Thyroid gland (tissue), 4 donors: ENCODE results near the gene CDKN1B. TPM values are rescaled to one million over a fixed set of nuclear protein-coding genes. Genes with fewer than 3 reads are reported as not detected.
A peak's percentile ranks its signal among the peaks of the same experiment; 100 is the strongest.
"Not testable (repeated sequence)": the region's sequence is repeated elsewhere in the genome, so short reads cannot be mapped to it uniquely, and the experiment has no call there.

Experiments used
- DNase-seq, 2 donors: peaks; one replicate each; pipeline ENCODE4 v3.0.0-alpha.2; 2019
- H3K27ac ChIP-seq, 3 donors: fragments of 200-600 bp; sonication (generic); 1 replicate in 2 of 3; 2 replicates in 1 of 3; pipeline ENCODE4 v1.5.1; 2016 to 2019; ENCODE audit warnings: mild to moderate bottlenecking in 1 of 3, moderate library complexity in 1 of 3
- H3K27me3 ChIP-seq: fragments of 200-600 bp; sonication (generic); one replicate; pipeline ENCODE4 v1.5.1; 2019
- H3K36me3 ChIP-seq, 2 donors: fragments of 200-600 bp; sonication (generic); one replicate each; pipeline ENCODE4 v1.5.1; 2016 to 2019
- H3K4me1 ChIP-seq, 2 donors: fragments of 200-600 bp; sonication (generic); one replicate each; pipeline ENCODE4 v1.5.1; 2017 to 2019
- H3K4me3 ChIP-seq, 3 donors: fragments of 200-600 bp; sonication (generic); replicated peaks in 1 of 3; 1 replicate in 2 of 3; 2 replicates in 1 of 3; pipeline ENCODE4 v1.5.1; 2016; ENCODE audit warnings: mild to moderate bottlenecking in 1 of 3
- H3K9me3 ChIP-seq: fragments of 200-600 bp; sonication (generic); one replicate; pipeline ENCODE4 v1.5.1; 2017
- POLR2A ChIP-seq, 2 donors: fragments of 450-650 bp; IDR thresholded peaks; one replicate each; pipeline ENCODE4 v1.6.1; 2017; ENCODE audit warnings: antibody characterized with exemption in 2 of 2, mild to moderate bottlenecking in 2 of 2, moderate library complexity in 1 of 2
- WGBS, 2 donors: methylation state at CpG; one replicate each; pipeline ENCODE4 v1.1.5; 2017; 5-methylcytosine and 5-hydroxymethylcytosine counted together
- intact Hi-C: fragments of 100-400 bp; cut with DNase I; formaldehyde crosslinking; loops from one replicate; pipeline ENCODE4 v1.15.1; 2023
- total RNA-seq, 4 donors: library from RNA; depleted of rRNA; stranded (reverse); fragments of >200 nt; gene quantifications; one replicate each; pipeline ENCODE4 v1.2.3, GENCODE V29; 2016
- TF ChIP-seq, protein P1 (sequence below), 6 experiments: fragments of 200-600 bp in 3 of 6; fragments of 450-650 bp in 3 of 6; sonication (generic) in 3 of 6; IDR thresholded peaks; one replicate each; pipeline ENCODE4 v1.5.1; 2016 to 2019; ENCODE audit warnings: antibody characterized with exemption in 6 of 6, mild to moderate bottlenecking in 2 of 6, inconsistent platforms in 1 of 6, moderate library complexity in 1 of 6

CDKN1B gene
- total RNA-seq, 4 donors from 2014 or later: 52.3 to 77.3 (median 62.7) TPM

DNA sequence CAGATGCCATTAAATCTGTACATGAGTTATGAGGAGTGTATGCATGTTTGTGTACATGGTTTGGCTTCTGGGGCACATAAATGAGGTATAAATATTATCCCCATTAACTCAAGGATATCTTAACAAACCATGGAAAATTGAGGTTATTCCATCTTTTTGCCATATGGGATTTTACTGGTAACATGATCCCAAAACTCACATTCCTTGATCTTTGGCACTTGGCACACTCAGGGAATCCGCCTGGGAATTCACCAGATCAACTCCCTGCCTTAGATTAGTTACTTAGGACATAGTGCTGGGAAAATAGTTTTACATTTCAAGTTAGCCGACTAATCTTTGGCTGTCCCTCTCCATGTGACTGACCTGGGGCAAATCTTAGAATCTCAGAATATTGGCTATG lies 16.9 kb downstream of the CDKN1B start:
- H3K27ac ChIP-seq: peak overlapping the region in 1 of 3 donors; percentile 51
- DNase-seq: no peak
- intact Hi-C loops: no loop called here
- TF ChIP-seq POLR2A (IDR thresholded peaks at IDR 0.05): no peak
- TF ChIP-seq, protein P1, sequence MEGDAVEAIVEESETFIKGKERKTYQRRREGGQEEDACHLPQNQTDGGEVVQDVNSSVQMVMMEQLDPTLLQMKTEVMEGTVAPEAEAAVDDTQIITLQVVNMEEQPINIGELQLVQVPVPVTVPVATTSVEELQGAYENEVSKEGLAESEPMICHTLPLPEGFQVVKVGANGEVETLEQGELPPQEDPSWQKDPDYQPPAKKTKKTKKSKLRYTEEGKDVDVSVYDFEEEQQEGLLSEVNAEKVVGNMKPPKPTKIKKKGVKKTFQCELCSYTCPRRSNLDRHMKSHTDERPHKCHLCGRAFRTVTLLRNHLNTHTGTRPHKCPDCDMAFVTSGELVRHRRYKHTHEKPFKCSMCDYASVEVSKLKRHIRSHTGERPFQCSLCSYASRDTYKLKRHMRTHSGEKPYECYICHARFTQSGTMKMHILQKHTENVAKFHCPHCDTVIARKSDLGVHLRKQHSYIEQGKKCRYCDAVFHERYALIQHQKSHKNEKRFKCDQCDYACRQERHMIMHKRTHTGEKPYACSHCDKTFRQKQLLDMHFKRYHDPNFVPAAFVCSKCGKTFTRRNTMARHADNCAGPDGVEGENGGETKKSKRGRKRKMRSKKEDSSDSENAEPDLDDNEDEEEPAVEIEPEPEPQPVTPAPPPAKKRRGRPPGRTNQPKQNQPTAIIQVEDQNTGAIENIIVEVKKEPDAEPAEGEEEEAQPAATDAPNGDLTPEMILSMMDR (IDR thresholded peaks at IDR 0.05): no peak
- H3K36me3 ChIP-seq: no peaks in the 10 kb centered on the region
- no peak overlapping the region for H3K4me3 ChIP-seq
- H3K27me3 ChIP-seq: no peaks in the 10 kb centered on the region
- 68 to 76% methylated on average over 2 of the region's 2 CpGs for WGBS, 2 donors
- no peaks in the 10 kb centered on the region for H3K9me3 ChIP-seq
- H3K4me1 ChIP-seq: peaks cover 4 to 12% of the 10 kb centered on the region in 2 donors

- H3K4me1 ChIP-seq: peaks cover 4 to 12% of the 10 kb centered on the region in 2 donors
- H3K9me3 ChIP-seq: no peaks in the 10 kb centered on the region
- 81 to 85% methylated on average over 8 of the region's 8 CpGs for WGBS, 2 donors
These were observed 17.4 kb downstream of the CDKN1B start for GRCh38 chr12:12734561-12735071.

GRCh38 chr12:12735301-12735700 lies 18.1 kb downstream of the CDKN1B start:
- no peaks in the 10 kb centered on the region for H3K9me3 ChIP-seq
- DNase-seq: no peak
- H3K4me1 ChIP-seq: peaks cover 4 to 12% of the 10 kb centered on the region in 2 donors
- intact Hi-C loops: no loop called here
- TF ChIP-seq POLR2A (IDR thresholded peaks at IDR 0.05): no peak
- TF ChIP-seq, protein P1 (IDR thresholded peaks at IDR 0.05): no peak
- 96 to 100% methylated on average over 1 of the region's 1 CpG for WGBS, 2 donors
- H3K36me3 ChIP-seq: no peaks in the 10 kb centered on the region
- peak overlapping the region in 1 of 3 donors; percentile 51 for H3K27ac ChIP-seq
- no peaks in the 10 kb centered on the region for H3K27me3 ChIP-seq
- no peak overlapping the region for H3K4me3 ChIP-seq

More at GRCh38 chr12:12734561-12735071, 17.4 kb downstream of the CDKN1B start:
- peak overlapping the region in 1 of 3 donors; percentile 51 for H3K27ac ChIP-seq
- H3K4me3 ChIP-seq: no peak overlapping the region
- TF ChIP-seq, protein P1 (IDR thresholded peaks at IDR 0.05): no peak
- no peak for TF ChIP-seq POLR2A (IDR thresholded peaks at IDR 0.05)
- no peak for DNase-seq
- H3K36me3 ChIP-seq: no peaks in the 10 kb centered on the region
- H3K27me3 ChIP-seq: no peaks in the 10 kb centered on the region
- intact Hi-C loops: no loop called here

DNA sequence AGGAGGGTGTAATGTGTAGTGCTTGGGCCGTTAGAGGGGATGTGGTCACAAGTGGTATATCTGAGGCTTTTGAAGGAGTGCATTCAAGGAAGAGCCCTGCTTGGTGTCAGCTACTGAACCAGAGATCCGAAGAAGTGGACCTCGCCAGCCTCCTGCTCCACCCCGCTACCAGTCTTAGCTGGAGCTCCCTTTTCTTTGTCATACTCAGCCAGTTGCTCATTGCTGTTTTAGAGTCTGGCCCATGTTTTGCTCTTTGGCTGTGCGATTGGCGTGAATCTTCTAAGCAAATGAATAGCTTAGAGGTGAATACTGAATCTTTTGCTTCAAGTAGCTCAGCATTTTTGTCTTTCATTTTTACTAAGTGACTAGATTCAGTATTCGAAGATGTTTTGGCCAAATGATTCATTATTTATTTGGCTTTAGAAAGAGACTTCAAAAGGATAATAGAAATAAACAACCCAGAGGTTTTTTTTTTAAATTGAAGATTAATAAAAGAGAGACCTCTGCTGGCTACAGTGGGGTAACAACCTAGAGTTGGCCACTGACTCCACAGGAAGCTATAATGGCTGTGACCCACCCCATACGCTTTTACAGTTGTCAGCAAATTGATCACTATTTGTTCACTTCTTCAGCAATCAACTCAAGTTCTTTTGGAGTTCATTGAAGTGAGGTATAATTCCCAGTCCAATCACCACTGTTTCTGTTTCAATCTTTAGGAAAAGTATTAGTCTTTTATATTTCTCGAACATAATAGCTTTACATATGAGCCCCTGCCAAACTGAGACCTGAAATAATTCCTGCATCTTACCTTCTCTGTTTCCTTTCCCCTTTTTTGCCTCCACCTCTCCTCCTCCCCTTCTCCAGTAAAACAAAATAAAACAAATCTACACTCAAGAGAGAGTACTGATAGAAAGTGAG lies 19.9 kb downstream of the CDKN1B start:
- peak; percentile 29 to 44 for DNase-seq
- Histone ChIP-seq H3K27me3 (no peaks in the 10 kb centered on the region), H3K27ac (peak overlapping the region in 1 of 3 donors; percentile 24), H3K4me1 (peaks cover 4 to 12% of the 10 kb centered on the region in 2 donors), H3K36me3 (no peaks in the 10 kb centered on the region), H3K9me3 (no peaks in the 10 kb centered on the region), H3K4me3 (no peak overlapping the region)
- intact Hi-C loops: no loop called here
- no peak for TF ChIP-seq POLR2A (IDR thresholded peaks at IDR 0.05)
- TF ChIP-seq, protein P1 (IDR thresholded peaks at IDR 0.05): peak; percentile 22 to 59 (median 46)
- 54 to 61% methylated on average over 9 of the region's 9 CpGs for WGBS, 2 donors

GRCh38 chr12:12738152-12738551 lies 21.0 kb downstream of the CDKN1B start:
- H3K9me3 ChIP-seq, H3K27me3 ChIP-seq, H3K36me3 ChIP-seq, H3K4me3 ChIP-seq, intact Hi-C loops, H3K27ac ChIP-seq, DNase-seq: not testable (repeated sequence)
- H3K4me1 ChIP-seq: peaks cover 4 to 12% of the 10 kb centered on the region in 2 donors
- 89 to 94% methylated on average over 2 of the region's 2 CpGs for WGBS, 2 donors
